ENCODE data around the gene ANKRD60.

DNA sequence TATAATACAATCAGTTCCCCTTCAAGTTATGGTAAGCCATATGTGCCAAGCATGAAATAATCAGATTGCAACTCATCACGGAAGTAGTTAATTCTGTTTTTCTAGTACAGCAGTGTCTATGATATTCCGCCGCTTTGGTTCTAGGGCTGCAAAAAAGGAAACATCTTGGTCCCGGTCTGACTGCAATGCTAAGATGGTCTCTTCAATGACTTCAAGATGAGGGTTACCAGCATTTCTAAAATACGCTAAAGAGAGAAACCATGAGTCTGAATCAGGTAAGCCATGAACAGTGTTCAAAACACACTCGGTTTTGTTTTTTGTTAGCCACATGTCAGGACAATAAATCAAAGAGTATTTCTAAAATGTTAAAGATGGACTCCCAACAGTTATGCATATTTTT lies 3.2 kb upstream of the ANKRD60 start:
- TF ChIP-seq, protein P1, sequence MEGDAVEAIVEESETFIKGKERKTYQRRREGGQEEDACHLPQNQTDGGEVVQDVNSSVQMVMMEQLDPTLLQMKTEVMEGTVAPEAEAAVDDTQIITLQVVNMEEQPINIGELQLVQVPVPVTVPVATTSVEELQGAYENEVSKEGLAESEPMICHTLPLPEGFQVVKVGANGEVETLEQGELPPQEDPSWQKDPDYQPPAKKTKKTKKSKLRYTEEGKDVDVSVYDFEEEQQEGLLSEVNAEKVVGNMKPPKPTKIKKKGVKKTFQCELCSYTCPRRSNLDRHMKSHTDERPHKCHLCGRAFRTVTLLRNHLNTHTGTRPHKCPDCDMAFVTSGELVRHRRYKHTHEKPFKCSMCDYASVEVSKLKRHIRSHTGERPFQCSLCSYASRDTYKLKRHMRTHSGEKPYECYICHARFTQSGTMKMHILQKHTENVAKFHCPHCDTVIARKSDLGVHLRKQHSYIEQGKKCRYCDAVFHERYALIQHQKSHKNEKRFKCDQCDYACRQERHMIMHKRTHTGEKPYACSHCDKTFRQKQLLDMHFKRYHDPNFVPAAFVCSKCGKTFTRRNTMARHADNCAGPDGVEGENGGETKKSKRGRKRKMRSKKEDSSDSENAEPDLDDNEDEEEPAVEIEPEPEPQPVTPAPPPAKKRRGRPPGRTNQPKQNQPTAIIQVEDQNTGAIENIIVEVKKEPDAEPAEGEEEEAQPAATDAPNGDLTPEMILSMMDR (conservative IDR thresholded peaks at IDR 0.05; ENCODE audit: low read depth, low read length): no peak
- no peak for TF ChIP-seq EZH2 (IDR thresholded peaks at IDR 0.05; ENCODE audit: borderline replicate concordance, low read depth, low read length, poor library complexity, severe bottlenecking)

All from A673 (cell line).